Measurements from ENCODE around the gene UQCRC1.
"Not testable (repeated sequence)": the region's sequence is repeated elsewhere in the genome, so short reads cannot be mapped to it uniquely, and the experiment has no call there.

The UQCRC1 gene

GRCh38 chr3:48555231-48555948 is 54.1 kb downstream of the UQCRC1 start:
- DNase-seq (ENCODE audit: low spot score): no peak

GRCh38 chr3:48553886-48554845 is 55.3 kb downstream of the UQCRC1 start:
- no peak for DNase-seq (ENCODE audit: low spot score)

GRCh38 chr3:48553361-48553760 is 56.1 kb downstream of the UQCRC1 start:
- no peak for DNase-seq (ENCODE audit: low spot score)

- DNase-seq (ENCODE audit: low spot score): no peak
Observed at GRCh38 chr3:48552111-48552951, 57.1 kb downstream of the UQCRC1 start.

GRCh38 chr3:48551651-48552050 is 57.8 kb downstream of the UQCRC1 start:
- not testable (repeated sequence) for DNase-seq (ENCODE audit: low spot score)
